ENCODE data around the gene TACR2.

DNA sequence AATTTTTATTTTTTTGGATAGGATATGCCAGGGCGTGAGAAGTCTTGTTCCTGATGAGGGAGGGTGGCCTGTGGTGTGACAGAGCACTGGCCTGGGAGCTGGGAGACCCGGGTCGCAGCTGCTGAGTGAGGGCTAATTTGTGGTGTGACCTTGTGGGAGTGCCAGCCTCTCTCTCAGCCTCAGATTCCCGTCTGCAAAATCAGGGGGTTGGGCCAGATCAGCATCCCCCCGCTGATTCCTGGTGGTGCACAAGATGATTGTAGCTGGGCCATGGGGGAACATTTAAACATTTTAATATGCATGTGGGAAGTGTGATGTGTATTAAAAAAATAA, 49.4 kb upstream of the TACR2 start:
- TF ChIP-seq, protein P1, sequence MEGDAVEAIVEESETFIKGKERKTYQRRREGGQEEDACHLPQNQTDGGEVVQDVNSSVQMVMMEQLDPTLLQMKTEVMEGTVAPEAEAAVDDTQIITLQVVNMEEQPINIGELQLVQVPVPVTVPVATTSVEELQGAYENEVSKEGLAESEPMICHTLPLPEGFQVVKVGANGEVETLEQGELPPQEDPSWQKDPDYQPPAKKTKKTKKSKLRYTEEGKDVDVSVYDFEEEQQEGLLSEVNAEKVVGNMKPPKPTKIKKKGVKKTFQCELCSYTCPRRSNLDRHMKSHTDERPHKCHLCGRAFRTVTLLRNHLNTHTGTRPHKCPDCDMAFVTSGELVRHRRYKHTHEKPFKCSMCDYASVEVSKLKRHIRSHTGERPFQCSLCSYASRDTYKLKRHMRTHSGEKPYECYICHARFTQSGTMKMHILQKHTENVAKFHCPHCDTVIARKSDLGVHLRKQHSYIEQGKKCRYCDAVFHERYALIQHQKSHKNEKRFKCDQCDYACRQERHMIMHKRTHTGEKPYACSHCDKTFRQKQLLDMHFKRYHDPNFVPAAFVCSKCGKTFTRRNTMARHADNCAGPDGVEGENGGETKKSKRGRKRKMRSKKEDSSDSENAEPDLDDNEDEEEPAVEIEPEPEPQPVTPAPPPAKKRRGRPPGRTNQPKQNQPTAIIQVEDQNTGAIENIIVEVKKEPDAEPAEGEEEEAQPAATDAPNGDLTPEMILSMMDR (IDR thresholded peaks at IDR 0.05 in 4 of 5, conservative IDR thresholded peaks at IDR 0.05 in 1 of 5): no peak
- TF ChIP-seq POLR2A (IDR thresholded peaks at IDR 0.05): no peak
